ENCODE data around the gene ARF3.

Gene ARF3

GRCh38 chr12:48969833-48970701 is 12.8 kb upstream of the ARF3 start:
- FAIRE-seq (no peak), DNase-seq (ENCODE audit: insufficient read length, low spot score) (no peak)
- no peak for TF ChIP-seq CTCF (IDR thresholded peaks at IDR 0.05; ENCODE audit: insufficient read depth, missing control alignments)

DNA sequence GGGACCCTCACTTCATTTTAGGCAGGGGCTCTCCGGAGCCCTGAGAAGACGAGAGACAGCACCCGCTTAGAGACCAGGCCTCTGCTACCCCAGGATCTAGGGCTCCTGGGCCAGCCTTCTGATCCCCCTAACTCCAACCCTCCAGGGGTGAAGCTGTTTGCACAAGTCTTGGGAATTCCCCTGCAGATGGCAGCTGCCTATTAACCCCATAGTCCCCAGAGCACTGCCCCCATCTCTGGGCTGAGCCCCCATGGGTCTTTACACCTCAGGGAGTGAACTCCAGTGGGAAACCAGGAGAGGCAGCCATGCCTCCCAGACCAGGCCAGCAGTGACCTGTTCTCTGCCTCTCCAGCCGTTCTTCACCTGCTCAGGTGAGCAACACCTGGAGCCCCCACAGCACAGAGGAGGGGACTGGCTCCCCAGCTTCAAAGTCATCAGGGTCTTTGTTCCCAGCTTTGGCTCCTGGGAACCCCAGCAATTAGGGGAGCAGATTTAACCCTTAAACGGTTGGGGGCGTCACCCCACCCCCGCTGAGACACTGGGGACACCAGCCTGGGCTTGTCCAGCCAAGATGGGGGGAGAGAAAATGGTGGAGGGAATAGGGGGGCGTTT is 12.0 kb upstream of the ARF3 start:
- no peak for TF ChIP-seq CTCF (IDR thresholded peaks at IDR 0.05; ENCODE audit: insufficient read depth, missing control alignments)
- no peak for FAIRE-seq

DNA sequence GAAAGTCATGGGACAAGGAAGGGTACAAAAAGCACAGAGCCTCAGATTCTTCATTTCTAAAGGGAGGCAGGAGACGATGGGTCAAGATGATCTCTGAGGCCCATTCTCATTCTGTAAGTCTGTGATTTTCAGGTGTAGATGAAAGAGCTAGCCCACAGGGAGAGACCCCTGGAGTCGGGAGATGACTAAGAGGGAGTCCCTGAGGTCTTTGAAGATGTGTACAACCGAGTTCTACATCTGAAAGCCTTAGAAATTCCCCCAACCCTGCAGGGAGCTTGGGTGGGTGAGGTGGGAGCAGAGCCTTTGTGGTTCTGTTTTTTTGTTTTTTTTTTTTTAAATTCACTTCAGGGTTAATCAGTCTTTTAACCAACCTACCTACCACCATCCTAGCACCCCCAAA is 11.2 kb upstream of the ARF3 start:
- no peak for TF ChIP-seq CTCF (IDR thresholded peaks at IDR 0.05; ENCODE audit: insufficient read depth, missing control alignments)
- FAIRE-seq, result no peak
- no peak for DNase-seq (ENCODE audit: insufficient read length, low spot score)

More for the DNA sequence above, 12.0 kb upstream of the ARF3 start:
- DNase-seq (ENCODE audit: insufficient read length, low spot score), result no peak

- TF ChIP-seq CTCF (IDR thresholded peaks at IDR 0.05; ENCODE audit: insufficient read depth, missing control alignments), result no peak
- FAIRE-seq (no peak), DNase-seq (ENCODE audit: insufficient read length, low spot score) (no peak)
Observed at GRCh38 chr12:48967991-48968390, 10.7 kb upstream of the ARF3 start.

DNA sequence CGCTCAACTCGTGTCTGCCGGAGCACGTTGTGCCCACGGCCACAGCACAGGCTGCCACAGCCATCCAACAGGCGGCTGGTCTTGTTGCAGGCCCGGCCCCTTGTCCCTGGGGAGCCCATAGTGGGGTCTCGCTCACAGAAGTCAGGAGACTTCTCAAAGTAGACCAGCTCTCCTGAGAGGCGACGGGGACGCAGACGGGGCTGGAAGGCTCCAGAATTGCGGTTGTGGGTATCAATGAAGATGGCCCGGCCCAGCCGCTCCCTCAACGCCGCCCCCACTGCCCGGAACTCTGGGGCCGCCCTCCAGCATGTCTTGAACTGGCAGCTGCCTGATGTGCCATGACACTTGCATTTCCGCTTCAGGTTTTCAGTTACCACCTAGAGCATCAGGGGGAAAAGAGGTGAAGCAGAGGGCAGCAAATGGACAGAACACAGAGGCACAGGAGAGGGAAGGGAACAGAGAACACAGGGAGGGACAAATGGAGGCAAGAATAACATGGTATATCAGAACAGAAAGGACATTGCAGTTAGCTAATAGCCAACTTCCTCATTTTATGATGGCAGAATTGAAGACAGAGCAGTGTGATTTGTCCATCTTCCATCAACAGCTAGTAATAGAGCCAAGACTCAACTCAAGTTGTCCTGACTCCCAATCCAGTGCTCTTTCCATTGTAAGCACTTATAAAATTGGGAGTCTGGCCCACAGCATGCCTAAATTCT is 9.0 kb upstream of the ARF3 start:
- no peak for DNase-seq (ENCODE audit: insufficient read length, low spot score)
- no peak for TF ChIP-seq CTCF (IDR thresholded peaks at IDR 0.05; ENCODE audit: insufficient read depth, missing control alignments)
- no peak for FAIRE-seq

DNA sequence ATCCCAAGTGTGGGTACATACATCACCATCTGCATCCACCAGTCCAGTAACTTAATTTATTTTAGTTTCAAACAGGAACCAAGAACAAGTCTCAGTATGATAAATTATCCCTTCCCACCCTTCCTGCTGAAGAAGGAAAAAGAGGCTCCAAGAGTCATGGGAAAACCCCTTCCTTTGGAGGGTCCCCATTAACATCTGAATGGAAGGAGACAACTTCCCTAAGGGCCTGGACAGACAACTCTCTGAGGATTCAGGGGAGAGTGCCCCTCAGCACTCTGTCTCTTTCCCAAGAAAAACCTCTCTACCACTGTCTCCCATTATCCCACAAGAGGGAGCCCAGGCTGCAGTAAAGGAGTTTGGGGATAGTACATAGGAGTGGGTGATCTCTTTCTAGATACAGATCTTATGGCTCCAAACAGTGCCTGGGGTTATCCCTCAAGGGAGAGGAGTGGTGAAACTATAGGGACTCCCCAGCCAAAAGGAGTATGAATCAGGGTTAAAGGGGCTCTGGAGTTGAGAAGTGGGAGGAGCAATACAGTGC is 8.1 kb upstream of the ARF3 start:
- no peak for FAIRE-seq
- peak; percentile 27 for TF ChIP-seq CTCF (IDR thresholded peaks at IDR 0.05; ENCODE audit: insufficient read depth, missing control alignments)
- DNase-seq (ENCODE audit: insufficient read length, low spot score), result no peak

Data from D721Med (cell line).